HG02571 (cell line): ENCODE results near the gene ST7.
A peak's percentile ranks its signal among the peaks of the same experiment; 100 is the strongest.

Experiments used
- ATAC-seq: cut with Tn5 transposase; IDR thresholded peaks from one replicate; pipeline ENCODE4 v1.9.1; 2021; ENCODE audit warnings: mild to moderate bottlenecking, moderate library complexity; ENCODE audit not compliant: unreplicated experiment

ST7 gene

GRCh38 chr7:117248829-117249228, 295.5 kb downstream of the ST7 start:
- no peak for ATAC-seq

GRCh38 chr7:117249696-117250095, 296.4 kb downstream of the ST7 start:
- ATAC-seq, result no peak

- no peak for ATAC-seq
These were observed 296.9 kb downstream of the ST7 start for GRCh38 chr7:117250245-117250644.

- ATAC-seq, result no peak
These were observed 297.5 kb downstream of the ST7 start for GRCh38 chr7:117250801-117251200.

GRCh38 chr7:117251687-117252086, 298.4 kb downstream of the ST7 start:
- peak; percentile 69 for ATAC-seq

GRCh38 chr7:117259615-117260014, 306.3 kb downstream of the ST7 start:
- ATAC-seq, result no peak

GRCh38 chr7:117262546-117262945, 309.2 kb downstream of the ST7 start:
- no peak for ATAC-seq

GRCh38 chr7:117264716-117265115, 311.4 kb downstream of the ST7 start:
- ATAC-seq, result no peak

- ATAC-seq, result no peak
These were observed 316.1 kb downstream of the ST7 start for GRCh38 chr7:117269417-117269816.

- no peak for ATAC-seq
These were observed 316.6 kb downstream of the ST7 start for GRCh38 chr7:117269886-117270285.

GRCh38 chr7:117270371-117270770, 317.1 kb downstream of the ST7 start:
- ATAC-seq, result no peak

- ATAC-seq, result no peak
These were observed 318.3 kb downstream of the ST7 start for GRCh38 chr7:117271566-117271965.

- no peak for ATAC-seq
These were observed 318.9 kb downstream of the ST7 start for GRCh38 chr7:117272017-117272759.

- no peak for ATAC-seq
These were observed 320.0 kb downstream of the ST7 start for GRCh38 chr7:117273325-117273724.

- no peak for ATAC-seq
These were observed 320.5 kb downstream of the ST7 start for GRCh38 chr7:117273814-117274225.

- no peak for ATAC-seq
These were observed 321.6 kb downstream of the ST7 start for GRCh38 chr7:117274951-117275350.

GRCh38 chr7:117277576-117277975, 324.3 kb downstream of the ST7 start:
- ATAC-seq, result no peak

- no peak for ATAC-seq
These were observed 324.7 kb downstream of the ST7 start for GRCh38 chr7:117278040-117278439.

- no peak for ATAC-seq
These were observed 325.9 kb downstream of the ST7 start for GRCh38 chr7:117279203-117279602.
